ENCODE results near the gene HSDL2.
"Not testable (repeated sequence)": the region's sequence is repeated elsewhere in the genome, so short reads cannot be mapped to it uniquely, and the experiment has no call there.

The HSDL2 gene
- total RNA-seq, result 8.7 to 21.3 reads per million in 2 donors

DNA sequence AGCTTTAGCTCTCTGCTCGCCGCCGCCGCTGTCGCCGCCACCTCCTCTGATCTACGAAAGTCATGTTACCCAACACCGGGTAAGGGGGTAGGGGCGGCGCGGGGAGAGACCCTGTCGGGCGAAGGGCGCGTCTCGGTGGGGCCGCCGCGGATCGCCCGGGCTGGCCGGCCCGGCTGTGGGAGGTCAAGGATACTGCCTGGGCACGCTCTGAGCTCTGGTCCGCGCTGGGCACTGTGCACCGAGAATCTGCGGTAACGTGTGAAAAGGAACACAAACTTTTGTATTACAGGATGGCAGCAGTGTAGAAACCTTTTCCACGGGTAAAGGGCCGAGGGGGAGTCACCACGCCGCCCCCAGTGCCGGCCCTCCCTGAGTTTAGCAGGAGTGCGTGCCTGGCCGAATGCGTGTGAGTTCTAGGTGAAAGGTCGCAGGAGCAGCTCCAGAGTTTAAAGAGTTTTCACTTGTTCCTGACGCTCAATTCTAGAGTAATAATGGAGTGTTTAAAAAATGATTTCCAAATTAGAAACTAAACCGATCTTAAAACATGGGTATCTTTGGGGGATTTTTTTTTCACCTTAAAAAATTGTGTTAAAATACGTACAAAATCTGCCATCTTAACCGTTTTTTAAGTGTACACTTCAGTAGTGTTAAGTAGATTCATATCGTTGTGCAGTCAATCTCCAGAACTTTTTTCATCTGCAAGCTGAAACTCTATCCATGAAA lies at the start of gene HSDL2:
Gene HSDL2 (plus strand): TSS at position 7 of the 723 bp plus-strand sequence. CDS start 56 bp downstream, at position 63.
- peak in 2 of 5 experiments; percentile 1 to 54 for DNase-seq

GRCh38 chr9:112331674-112331952 lies 48.3 kb upstream of the HSDL2 start:
- peak in 1 of 5 experiments; percentile 42 for DNase-seq

DNA sequence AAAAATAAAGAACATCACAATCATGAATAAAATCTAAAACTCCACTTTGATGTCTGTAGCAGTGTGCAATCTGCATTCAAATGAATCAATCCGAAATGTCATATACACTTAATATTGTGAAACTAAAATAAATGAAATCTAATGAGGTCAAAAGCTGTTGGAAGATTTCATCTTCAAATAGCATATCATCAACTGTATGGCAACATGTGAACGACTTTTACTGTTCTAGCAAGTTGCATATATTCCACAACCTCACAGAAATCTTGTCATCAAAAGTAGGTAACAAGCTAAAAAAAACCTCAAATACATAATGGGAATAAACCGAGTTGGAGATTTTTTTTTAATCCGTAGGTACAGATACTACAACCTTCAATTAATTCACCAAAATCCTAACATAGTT lies 47.7 kb upstream of the HSDL2 start:
- DNase-seq, result peak in 1 of 5 experiments; percentile 22

DNA sequence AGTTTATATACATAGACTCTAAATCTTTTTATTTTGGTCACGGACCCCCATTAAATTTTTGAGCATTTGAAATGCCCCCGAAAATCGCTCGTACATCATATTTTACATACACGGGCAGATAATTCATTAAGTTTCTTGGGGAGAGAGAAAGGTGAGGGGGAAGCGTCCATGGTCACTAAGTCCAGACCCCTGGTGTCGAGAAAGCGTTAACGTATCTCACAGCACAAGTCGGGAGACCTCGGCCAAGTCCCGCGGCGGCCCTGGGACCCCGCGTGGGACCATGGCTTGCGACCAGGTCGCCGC lies 47.3 kb upstream of the HSDL2 start:
- no peak for DNase-seq

- peak; percentile 61 to 91 (median 70) for DNase-seq
Measured at GRCh38 chr9:112332977-112333638, 46.8 kb upstream of the HSDL2 start, which contains the start of gene PTBP3. Gene PTBP3, minus strand, starts transcription at chr9:112333619. Its CDS starts 35,754 bp downstream, at chr9:112297865.

DNA sequence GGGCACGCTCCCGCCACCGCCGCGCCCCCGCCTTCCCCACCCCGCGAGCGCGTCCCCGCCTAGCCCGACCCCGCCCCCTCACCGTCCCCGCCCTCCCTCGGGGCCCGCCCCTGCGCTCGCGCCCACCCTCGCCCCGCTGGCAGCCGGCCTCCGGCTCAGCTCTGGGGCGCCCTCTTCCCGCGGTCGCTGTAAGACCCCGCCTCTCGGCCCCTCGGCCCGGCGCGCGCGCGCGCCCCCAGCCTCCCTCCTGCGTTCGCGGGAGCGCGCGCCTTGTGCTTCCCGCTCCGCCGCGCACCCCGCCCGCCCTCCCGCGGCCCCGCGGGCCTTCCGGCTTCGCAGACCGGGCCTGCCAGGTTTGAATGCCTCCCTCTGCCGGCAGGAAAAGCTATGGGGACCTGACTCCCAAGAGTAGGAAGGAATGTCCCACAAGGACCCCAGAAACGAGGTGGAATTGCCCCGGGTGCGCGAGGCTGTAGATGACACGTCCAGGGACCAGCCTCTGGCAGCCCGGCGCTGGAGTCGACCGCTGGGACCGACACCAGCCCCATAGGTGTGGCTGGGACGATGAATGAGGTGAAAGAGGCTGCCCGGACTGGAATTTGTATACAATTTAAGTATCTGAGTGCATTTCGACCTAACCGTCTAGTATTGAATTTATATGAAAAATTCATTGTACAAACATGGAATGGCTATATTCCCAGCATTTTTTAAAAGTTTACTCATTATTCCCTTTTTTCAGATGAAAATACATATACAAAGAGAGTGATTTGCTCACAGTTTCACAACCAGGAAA lies 46.1 kb upstream of the HSDL2 start:
- DNase-seq, result peak; percentile 84 to 97 (median 90)

- DNase-seq, result peak in 4 of 5 experiments; percentile 28 to 85 (median 36)
Measured at GRCh38 chr9:112334432-112334841, 45.5 kb upstream of the HSDL2 start.

DNA sequence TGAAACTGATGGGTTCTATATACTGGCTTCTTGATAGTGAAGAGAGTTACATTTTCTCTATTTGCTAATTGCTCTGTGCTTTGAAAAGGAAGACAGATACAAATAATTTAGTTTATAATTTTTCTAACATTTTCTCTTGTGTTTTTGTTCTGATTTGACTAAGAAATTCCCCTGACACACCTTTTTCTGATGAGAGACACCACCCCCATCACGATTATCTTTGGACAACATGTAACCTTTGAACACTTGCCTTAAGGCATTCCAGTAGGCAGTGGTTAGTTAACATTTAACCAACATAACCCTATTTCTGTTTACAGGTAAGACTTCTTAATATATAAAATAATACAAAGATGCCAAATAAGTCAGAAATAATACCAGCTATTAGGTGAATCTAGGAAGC lies 42.4 kb upstream of the HSDL2 start:
- no peak for DNase-seq

- no peak for DNase-seq
Measured at GRCh38 chr9:112338561-112338960, 41.3 kb upstream of the HSDL2 start.

- no peak for DNase-seq
Measured at GRCh38 chr9:112339886-112340285, 40.0 kb upstream of the HSDL2 start.

DNA sequence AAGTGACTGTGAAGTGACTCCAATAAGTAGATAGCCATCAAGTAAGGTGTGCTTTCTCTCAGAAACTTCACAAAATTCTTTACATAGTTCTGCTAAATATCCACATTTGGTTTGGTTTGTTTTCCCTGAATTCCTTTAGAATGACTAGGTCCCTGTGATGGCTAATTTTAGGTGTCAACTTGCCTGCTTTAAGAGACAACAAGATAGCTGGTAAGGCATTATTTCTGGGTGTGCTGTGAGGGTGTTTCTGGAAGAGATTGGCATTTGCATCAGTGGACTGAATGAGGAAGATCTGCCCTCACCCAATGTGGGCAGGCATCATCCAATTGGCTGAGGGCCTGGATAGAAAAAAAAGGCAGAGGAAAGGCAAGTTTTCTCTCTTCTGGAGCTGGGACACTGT lies 38.2 kb upstream of the HSDL2 start:
- DNase-seq, result no peak

DNA sequence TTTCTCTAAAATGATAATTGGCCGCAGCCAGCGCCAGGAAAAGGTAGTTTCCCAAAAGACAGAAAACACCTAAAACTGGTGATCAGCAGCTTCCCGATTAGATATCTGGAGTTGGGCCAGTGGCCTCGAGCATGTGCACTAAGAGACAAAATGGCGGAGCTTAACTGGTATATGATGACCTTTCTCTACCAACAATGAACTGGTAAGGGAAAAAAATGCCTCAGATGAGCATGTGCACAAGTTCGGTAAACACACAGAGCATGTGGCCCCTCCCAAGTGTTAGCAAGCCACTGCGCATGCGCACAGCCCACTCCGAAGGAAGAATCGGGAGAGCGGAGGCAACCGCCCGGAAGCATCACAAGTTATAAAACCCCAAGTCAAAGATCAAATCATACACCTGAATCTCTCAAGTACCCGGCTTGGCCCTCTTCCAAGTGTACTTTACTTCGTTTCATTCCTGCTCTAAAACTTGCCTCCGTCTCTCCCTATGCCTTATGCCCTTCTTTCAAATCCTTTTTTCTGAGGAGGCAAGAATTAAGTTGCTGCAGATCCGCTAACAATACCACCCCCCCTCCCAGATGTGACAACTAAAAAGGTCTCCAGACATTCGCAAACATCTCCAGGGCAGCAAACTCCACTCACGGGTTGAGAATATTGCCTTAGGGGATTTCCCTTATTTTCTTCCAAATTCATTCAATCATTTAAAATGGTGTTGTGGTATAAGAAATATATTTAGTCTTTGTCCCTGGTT lies 31.5 kb upstream of the HSDL2 start:
- DNase-seq, result peak; percentile 30 to 87 (median 63)

GRCh38 chr9:112349008-112349333 lies 30.9 kb upstream of the HSDL2 start:
- no peak for DNase-seq

GRCh38 chr9:112351184-112351583 lies 28.7 kb upstream of the HSDL2 start:
- no peak for DNase-seq

DNA sequence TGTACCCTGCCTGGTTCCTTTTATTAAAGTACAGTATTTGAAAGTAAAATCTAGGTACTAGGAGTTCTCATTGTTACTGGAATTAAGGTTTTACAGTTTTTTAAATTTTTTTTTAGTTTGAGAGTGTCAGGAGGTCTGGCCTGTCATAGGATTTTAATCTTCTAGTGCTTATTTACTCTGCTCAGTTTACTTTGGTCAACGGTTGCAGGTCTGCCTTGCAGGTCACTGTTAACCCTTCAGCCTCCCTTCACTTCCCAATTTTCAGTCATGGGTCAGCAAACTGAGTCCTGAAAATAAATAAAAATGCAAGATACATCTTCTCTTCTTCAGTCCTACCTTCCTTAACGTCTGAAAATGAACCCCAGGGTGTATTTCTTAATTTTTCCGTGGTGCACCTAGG lies 27.7 kb upstream of the HSDL2 start:
- DNase-seq, result no peak

DNA sequence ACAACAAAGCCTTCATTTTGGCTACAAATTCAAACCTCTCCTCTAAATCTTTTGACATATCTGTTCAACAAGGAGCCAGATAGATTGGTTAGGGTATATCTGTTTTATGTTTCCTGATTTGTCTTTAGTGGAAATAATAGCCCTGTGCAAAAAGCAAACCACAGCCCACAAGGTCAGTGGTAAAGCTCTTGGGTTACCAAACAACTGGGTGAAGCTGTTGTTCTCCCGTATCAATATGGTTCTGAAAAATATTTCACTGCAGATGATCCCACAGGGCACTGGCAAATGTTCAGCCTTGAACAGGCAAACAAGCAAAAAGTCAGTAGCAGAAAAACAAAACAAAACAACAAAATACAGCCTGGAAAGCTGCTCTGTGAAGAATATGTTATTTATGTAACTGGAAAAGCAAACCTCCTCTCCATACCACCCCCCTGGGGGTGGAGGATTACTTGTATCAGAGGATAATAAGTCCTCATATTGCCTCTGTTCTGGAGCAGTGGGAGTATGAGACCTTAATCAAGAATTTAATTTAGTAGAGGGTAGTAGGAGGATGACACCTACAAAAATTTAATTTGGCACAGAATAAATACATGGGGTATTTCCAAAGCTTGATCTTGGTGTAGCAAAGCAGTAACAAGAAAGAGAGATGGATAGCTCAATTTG lies 25.7 kb upstream of the HSDL2 start:
- DNase-seq, result no peak

- DNase-seq, result peak in 1 of 5 experiments; percentile 67
Measured at GRCh38 chr9:112355427-112355897, 24.4 kb upstream of the HSDL2 start.

GRCh38 chr9:112360047-112360804 lies 19.7 kb upstream of the HSDL2 start:
- DNase-seq, result no peak

DNA sequence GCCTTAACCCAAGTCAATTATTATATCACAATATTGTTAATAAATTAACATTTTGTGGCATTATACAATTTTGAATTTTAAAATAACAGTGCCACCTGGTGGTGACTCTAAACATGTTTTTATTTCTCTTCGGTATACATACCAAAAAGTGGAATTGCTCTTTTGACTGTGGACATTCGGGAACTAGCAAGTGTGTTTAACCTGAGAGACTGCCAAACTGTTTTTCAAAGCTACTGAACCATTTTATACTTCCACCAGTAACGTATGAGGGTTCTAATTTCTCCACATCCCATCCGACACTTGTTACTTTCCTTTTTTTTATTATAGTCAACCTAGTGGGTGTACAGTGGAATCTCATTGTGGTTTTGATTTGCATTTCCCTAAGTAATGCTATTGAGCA lies 18.3 kb upstream of the HSDL2 start:
- DNase-seq, result peak in 1 of 5 experiments; percentile 51

DNA sequence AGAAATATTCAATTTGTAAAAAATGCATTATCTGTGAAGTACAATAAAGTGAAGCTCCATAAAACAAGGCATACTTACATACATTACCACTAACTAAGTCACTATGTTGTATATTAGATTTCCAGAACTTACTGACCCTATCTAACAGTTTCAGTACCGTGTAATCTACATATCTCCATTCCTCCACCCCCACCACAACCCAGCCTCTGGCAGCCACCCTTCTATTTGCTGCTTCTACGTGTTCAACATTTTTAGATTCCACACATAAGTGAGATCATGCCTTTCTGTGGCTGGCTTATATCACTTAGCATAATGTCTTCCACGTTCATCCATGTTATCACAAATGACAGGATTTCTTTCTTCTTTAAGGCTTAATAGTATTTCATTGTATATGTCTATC lies 15.1 kb upstream of the HSDL2 start:
- no peak for DNase-seq

DNA sequence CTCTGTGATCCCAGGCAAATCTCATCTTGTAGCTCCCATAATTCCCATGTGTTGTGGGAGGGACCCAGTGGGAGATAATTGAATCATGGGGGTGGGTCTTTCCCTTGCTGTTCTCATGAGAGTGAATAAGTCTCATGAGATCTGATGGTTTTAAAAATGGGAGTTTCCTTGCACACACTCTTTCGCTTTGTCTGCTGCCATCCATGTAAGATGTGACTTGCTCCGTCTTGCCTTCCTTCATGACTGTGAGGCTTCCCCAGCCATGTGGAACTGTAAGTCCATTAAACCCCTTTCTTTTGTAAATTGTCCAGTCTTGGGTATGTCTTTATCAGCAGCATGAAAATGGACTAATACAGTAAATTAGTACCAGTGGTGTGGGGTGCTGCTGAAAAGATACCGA lies 14.7 kb upstream of the HSDL2 start:
- DNase-seq, result not testable (repeated sequence)

- no peak for DNase-seq
Measured at GRCh38 chr9:112366591-112366990, 13.3 kb upstream of the HSDL2 start.
